H9 (cell line): Measurements from ENCODE around the gene SPATA20. TPM values are rescaled to one million over a fixed set of nuclear protein-coding genes. Genes with fewer than 3 reads are reported as not detected.
A peak's percentile ranks its signal among the peaks of the same experiment; 100 is the strongest.

Experiments used
- DNase-seq: peaks from one replicate; pipeline ENCODE4 v3.0.0-alpha.2; 2017
- H2AFZ ChIP-seq: one replicate; pipeline ENCODE4 v1.6.1; 2013; ENCODE audit warnings: mild to moderate bottlenecking, low read length, control low read depth, moderate library complexity
- H2AK5ac ChIP-seq: 2 replicates; pipeline ENCODE4 v1.6.1; 2013; ENCODE audit warnings: low read length, control low read depth, mixed read lengths; ENCODE audit not compliant: insufficient read length
- H2BK120ac ChIP-seq: one replicate; pipeline ENCODE4 v1.6.1; 2013; ENCODE audit warnings: low read depth, mild to moderate bottlenecking, low read length, control low read depth, inconsistent platforms; ENCODE audit not compliant: poor library complexity, severe bottlenecking
- H2BK12ac ChIP-seq: 2 replicates; pipeline ENCODE4 v1.6.1; 2013; ENCODE audit warnings: low read length, control low read depth, mixed read lengths, low read depth; ENCODE audit not compliant: insufficient read length
- H2BK15ac ChIP-seq: 2 replicates; pipeline ENCODE4 v1.6.1; 2013; ENCODE audit warnings: low read depth, low read length, control low read depth
- H2BK20ac ChIP-seq: one replicate; pipeline ENCODE4 v1.6.1; 2013; ENCODE audit warnings: low read depth, mild to moderate bottlenecking, low read length, control low read depth, inconsistent platforms; ENCODE audit not compliant: poor library complexity, severe bottlenecking
- H2BK5ac ChIP-seq: 2 replicates; pipeline ENCODE4 v1.6.1; 2013; ENCODE audit warnings: low read length, control low read depth, mixed read lengths; ENCODE audit not compliant: insufficient read length
- H3K14ac ChIP-seq: 2 replicates; pipeline ENCODE4 v1.6.1; 2013; ENCODE audit warnings: low read length, control low read depth; ENCODE audit not compliant: insufficient read depth
- H3K18ac ChIP-seq: 2 replicates; pipeline ENCODE4 v1.6.1; 2013; ENCODE audit warnings: low read depth, mild to moderate bottlenecking, mixed read lengths, low read length, control low read depth; ENCODE audit not compliant: insufficient read length
- H3K23ac ChIP-seq: 2 replicates; pipeline ENCODE4 v1.6.1; 2013; ENCODE audit warnings: low read length, control low read depth, mixed read lengths, low read depth; ENCODE audit not compliant: insufficient read length
- H3K23me2 ChIP-seq: 2 replicates; pipeline ENCODE4 v1.6.1; 2013; ENCODE audit warnings: low read depth, mild to moderate bottlenecking, mixed read lengths, low read length, control low read depth; ENCODE audit not compliant: insufficient read length, poor library complexity, severe bottlenecking
- H3K27ac ChIP-seq: 2 replicates; pipeline ENCODE4 v1.5.1; 2013; ENCODE audit warnings: low read length, control low read depth, mixed read lengths, low read depth; ENCODE audit not compliant: insufficient read length
- H3K27me3 ChIP-seq: 2 replicates; pipeline ENCODE4 v1.6.1; 2013; ENCODE audit warnings: low read length, control low read depth, inconsistent platforms; ENCODE audit not compliant: insufficient read depth
- H3K4ac ChIP-seq: 2 replicates; pipeline ENCODE4 v1.6.1; 2013; ENCODE audit warnings: low read depth, mild to moderate bottlenecking, control low read depth, inconsistent platforms, low read length, moderate library complexity
- H3K4me1 ChIP-seq: 2 replicates; pipeline ENCODE4 v1.6.1; 2013; ENCODE audit warnings: low read length, control low read depth, inconsistent platforms; ENCODE audit not compliant: insufficient read depth
- H3K4me2 ChIP-seq: 2 replicates; pipeline ENCODE4 v1.6.1; 2013; ENCODE audit warnings: low read length, control low read depth, mixed read lengths; ENCODE audit not compliant: insufficient read length, insufficient read depth
- H3K56ac ChIP-seq: 2 replicates; pipeline ENCODE4 v1.6.1; 2013; ENCODE audit warnings: low read depth, mild to moderate bottlenecking, mixed read lengths, low read length, control low read depth; ENCODE audit not compliant: insufficient read length
- H3K79me1 ChIP-seq: 2 replicates; pipeline ENCODE4 v1.6.1; 2013; ENCODE audit warnings: low read depth, mild to moderate bottlenecking, moderate library complexity, low read length, control low read depth, inconsistent platforms; ENCODE audit not compliant: insufficient read depth, poor library complexity, severe bottlenecking
- H3K79me2 ChIP-seq: 2 replicates; pipeline ENCODE4 v1.6.1; 2013; ENCODE audit warnings: low read length, control low read depth, inconsistent platforms; ENCODE audit not compliant: insufficient read depth
- H3K9ac ChIP-seq: 2 replicates; pipeline ENCODE4 v1.6.1; 2013; ENCODE audit warnings: low read length, control low read depth, mixed read lengths; ENCODE audit not compliant: insufficient read length; ENCODE audit errors: extremely low read depth
- H3K9me3 ChIP-seq: one replicate; pipeline ENCODE4 v1.6.1; 2013; ENCODE audit warnings: low read depth, low read length, inconsistent platforms; ENCODE audit not compliant: control insufficient read depth
- H3T11ph ChIP-seq: one replicate; pipeline ENCODE4 v1.6.1; 2013; ENCODE audit warnings: mild to moderate bottlenecking, low read length, control low read depth, inconsistent platforms
- H4K20me1 ChIP-seq: one replicate; pipeline ENCODE4 v1.6.1; 2013; ENCODE audit not compliant: control insufficient read depth, insufficient read length, insufficient read depth
- H4K5ac ChIP-seq: 2 replicates; pipeline ENCODE4 v1.6.1; 2013; ENCODE audit warnings: low read depth, mild to moderate bottlenecking, mixed read lengths, low read length, control low read depth; ENCODE audit not compliant: insufficient read length
- H4K8ac ChIP-seq: replicated peaks from 2 replicates; pipeline ENCODE4 v1.6.1; 2013; ENCODE audit warnings: low read length, control low read depth, mixed read lengths, low read depth; ENCODE audit not compliant: insufficient read length
- H4K91ac ChIP-seq: 2 replicates; pipeline ENCODE4 v1.6.1; 2013; ENCODE audit warnings: low read depth, mild to moderate bottlenecking, moderate library complexity, mixed read lengths, low read length, control low read depth; ENCODE audit not compliant: insufficient read length
- H3K27ac Mint-ChIP-seq, 3 experiments: 2 replicates in 2 of 3; 3 replicates in 1 of 3; pipeline ENCODE4 v1.8.0; 2020 to 2021; ENCODE audit warnings: mixed read lengths in 3 of 3, mild to moderate bottlenecking in 1 of 3, moderate library complexity in 1 of 3
- H3K27me3 Mint-ChIP-seq: 2 replicates; pipeline ENCODE4 v1.8.0; 2021; ENCODE audit warnings: low read depth, mild to moderate bottlenecking, moderate library complexity, mixed read lengths
- H3K36me3 Mint-ChIP-seq, 3 experiments: 2 replicates in 2 of 3; 3 replicates in 1 of 3; pipeline ENCODE4 v1.8.0; 2020 to 2021; ENCODE audit warnings: low read depth in 3 of 3, mixed read lengths in 3 of 3; ENCODE audit not compliant: insufficient read depth in 1 of 3
- H3K4me1 Mint-ChIP-seq, 2 experiments: 2 replicates each; pipeline ENCODE4 v1.8.0; 2020; ENCODE audit warnings: mixed read lengths in 2 of 2
- H3K4me3 Mint-ChIP-seq, 2 experiments: 2 replicates in 1 of 2; 3 replicates in 1 of 2; pipeline ENCODE4 v1.8.0; 2020 to 2021; ENCODE audit warnings: mild to moderate bottlenecking in 2 of 2, mixed read lengths in 2 of 2, moderate library complexity in 1 of 2
- H3K9me3 Mint-ChIP-seq, 2 experiments: 2 replicates in 1 of 2; 3 replicates in 1 of 2; pipeline ENCODE4 v1.8.0; 2020; ENCODE audit warnings: mild to moderate bottlenecking in 2 of 2, mixed read lengths in 2 of 2, moderate library complexity in 1 of 2
- WGBS: extraction: QIAGEN DNeasy Blood & Tissue Kit; methylation state at CpG from one replicate; pipeline ENCODE4 v1.1.7; 2013; ENCODE audit warnings: missing lambda C conversion rate, low lambda C conversion rate, mixed read lengths; ENCODE audit not compliant: insufficient read length; ENCODE audit errors: extremely low coverage; 5-methylcytosine and 5-hydroxymethylcytosine counted together
- total RNA-seq: library from RNA; stranded (reverse); gene quantifications from 2 replicates; pipeline ENCODE4 v1.2.1, GENCODE V29; 2021
- TF ChIP-seq, protein P1 (sequence below): fragments of 200-600 bp; sonication (generic); conservative IDR thresholded peaks from 3 replicates; pipeline ENCODE4 v1.8.0; 2021; ENCODE audit warnings: antibody characterized with exemption, mild to moderate bottlenecking

The SPATA20 gene
- total RNA-seq, 1 experiment from 2014 or later = 23.9 TPM

DNA sequence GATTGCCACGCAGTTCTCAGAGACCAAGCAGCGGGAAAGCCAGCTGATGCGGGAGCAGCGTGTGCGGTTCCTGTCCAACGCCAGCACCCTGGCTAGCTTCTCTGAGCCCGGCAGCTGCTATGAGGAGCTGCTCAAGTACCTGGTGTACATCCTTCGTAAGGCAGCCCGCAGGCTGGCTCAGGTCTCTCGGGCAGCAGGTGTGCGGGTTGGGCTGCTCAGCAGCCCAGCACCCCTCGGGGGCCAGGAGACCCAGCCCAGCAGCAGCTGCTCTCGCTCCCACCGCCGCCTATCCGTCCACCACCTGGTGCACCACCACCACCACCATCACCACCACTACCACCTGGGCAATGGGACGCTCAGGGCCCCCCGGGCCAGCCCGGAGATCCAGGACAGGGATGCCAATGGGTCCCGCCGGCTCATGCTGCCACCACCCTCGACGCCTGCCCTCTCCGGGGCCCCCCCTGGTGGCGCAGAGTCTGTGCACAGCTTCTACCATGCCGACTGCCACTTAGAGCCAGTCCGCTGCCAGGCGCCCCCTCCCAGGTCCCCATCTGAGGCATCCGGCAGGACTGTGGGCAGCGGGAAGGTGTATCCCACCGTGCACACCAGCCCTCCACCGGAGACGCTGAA lies 28.7 kb downstream of the SPATA20 start:
- H3K27me3 Mint-ChIP-seq = peaks cover 15% of the 10 kb centered on the region
- Histone ChIP-seq H2BK15ac (no peak overlapping the region), H2BK5ac (no peak overlapping the region), H3K56ac (no peak overlapping the region), H3K23me2 (no peaks in the 10 kb centered on the region), H4K5ac (no peak overlapping the region), H3K4ac (no peak overlapping the region), H4K91ac (no peak overlapping the region), H2AFZ (no peak overlapping the region), H3K27me3 (no peaks in the 10 kb centered on the region; the same call in 1 of the 2 replicates), H3K9ac (no peak overlapping the region), H4K20me1 (no peaks in the 10 kb centered on the region), H3K79me1 (no peaks in the 10 kb centered on the region), H2BK20ac (no peak overlapping the region), H3K23ac (no peak overlapping the region), H3K27ac (no peak overlapping the region), H3K14ac (no peak overlapping the region), H3K9me3 (no peaks in the 10 kb centered on the region), H3T11ph (no peak overlapping the region), H2AK5ac (no peak overlapping the region), H2BK120ac (no peak overlapping the region), H4K8ac (no peak overlapping the region), H3K4me1 (no peaks in the 10 kb centered on the region), H3K18ac (no peak overlapping the region), H3K79me2 (no peaks in the 10 kb centered on the region), H2BK12ac (no peak overlapping the region), H3K4me2 (no peak overlapping the region)
- H3K9me3 Mint-ChIP-seq = no peaks in the 10 kb centered on the region
- WGBS = no CpG with 5 or more reads among the region's 33 CpGs
- TF ChIP-seq, protein P1, sequence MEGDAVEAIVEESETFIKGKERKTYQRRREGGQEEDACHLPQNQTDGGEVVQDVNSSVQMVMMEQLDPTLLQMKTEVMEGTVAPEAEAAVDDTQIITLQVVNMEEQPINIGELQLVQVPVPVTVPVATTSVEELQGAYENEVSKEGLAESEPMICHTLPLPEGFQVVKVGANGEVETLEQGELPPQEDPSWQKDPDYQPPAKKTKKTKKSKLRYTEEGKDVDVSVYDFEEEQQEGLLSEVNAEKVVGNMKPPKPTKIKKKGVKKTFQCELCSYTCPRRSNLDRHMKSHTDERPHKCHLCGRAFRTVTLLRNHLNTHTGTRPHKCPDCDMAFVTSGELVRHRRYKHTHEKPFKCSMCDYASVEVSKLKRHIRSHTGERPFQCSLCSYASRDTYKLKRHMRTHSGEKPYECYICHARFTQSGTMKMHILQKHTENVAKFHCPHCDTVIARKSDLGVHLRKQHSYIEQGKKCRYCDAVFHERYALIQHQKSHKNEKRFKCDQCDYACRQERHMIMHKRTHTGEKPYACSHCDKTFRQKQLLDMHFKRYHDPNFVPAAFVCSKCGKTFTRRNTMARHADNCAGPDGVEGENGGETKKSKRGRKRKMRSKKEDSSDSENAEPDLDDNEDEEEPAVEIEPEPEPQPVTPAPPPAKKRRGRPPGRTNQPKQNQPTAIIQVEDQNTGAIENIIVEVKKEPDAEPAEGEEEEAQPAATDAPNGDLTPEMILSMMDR = peak; percentile 49
- peaks cover 8 to 19% of the 10 kb centered on the region in 2 experiments; a peak in 3 of 4 replicates for H3K4me1 Mint-ChIP-seq
- H3K27ac Mint-ChIP-seq = no peak overlapping the region
- peak; percentile 68 for DNase-seq
- no peak overlapping the region for H3K4me3 Mint-ChIP-seq
- peaks cover 0 to 5% (median 2%) of the 10 kb centered on the region in 3 experiments; a peak in 2 of 7 replicates for H3K36me3 Mint-ChIP-seq
